ENCODE data around the gene RNLS.
A peak's percentile ranks its signal among the peaks of the same experiment; 100 is the strongest.

Gene RNLS

DNA sequence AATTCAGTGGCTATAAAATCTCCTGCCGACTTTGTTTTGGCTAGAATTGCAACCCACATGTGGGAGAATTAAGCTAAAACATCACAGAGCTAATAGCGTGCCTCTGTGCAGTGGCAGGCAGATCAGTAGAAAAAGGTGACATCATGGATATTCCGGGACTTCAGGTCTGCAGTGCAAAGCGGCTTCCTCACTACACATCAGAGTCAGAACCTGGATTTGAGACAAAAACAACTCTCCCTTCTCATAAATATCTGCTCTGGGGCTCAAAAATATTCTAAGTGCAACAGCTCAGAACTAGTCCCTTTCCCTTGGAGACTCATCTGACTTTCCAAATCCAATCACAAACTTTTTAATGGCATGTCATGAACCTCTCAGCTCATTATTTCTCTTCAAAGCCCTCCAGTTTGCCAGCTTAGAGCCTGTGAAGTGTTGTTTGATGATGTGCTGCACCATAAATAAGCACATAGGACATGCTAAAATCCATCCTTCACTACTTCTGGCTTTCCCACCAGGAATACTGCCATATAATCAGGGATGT is 337.1 kb downstream of the RNLS start:
- no peak for DNase-seq

DNA sequence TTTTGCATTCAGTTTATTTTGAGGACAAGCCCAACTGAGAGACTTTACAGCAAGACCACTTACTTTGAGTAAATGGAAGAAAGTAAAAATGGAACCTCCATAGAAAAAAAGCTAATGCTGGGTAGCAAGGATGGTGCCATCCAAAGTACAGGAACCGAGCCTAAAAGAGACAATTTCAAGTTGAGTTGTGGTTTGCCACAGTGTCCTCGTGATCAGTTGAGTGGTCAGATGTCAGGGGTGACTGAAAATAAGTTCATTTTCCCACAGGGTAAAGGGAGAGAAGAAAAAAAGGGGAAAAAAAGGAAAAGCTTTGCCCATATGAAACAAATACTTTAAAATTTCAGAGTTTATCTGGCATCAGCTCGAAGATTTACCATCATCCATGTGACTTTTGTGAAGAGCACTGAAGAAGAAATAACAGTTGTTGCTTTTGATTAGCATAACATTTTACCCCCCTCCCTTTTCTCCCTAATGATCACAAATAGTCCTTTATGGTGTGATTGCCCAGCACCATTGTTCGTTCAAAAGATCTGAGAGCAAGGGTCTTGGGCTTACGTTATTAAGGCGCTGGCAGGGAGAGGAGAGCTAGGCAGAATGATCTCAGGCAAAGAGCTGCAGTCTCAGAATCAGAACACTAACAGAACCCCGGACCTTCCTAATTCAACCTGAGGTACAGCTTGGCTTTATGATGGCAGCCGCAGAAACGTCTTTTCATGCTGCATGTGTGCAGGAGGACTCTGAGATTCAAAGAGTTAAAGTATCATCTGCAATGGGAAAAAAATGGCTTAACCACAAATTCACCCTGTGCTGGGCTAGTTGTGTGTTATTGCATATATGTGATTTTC is 338.1 kb downstream of the RNLS start:
- no peak for DNase-seq

- DNase-seq = no peak
These were observed 339.0 kb downstream of the RNLS start for GRCh38 chr10:88243836-88244730.

GRCh38 chr10:88243202-88243744 is 339.8 kb downstream of the RNLS start:
- DNase-seq = no peak

DNA sequence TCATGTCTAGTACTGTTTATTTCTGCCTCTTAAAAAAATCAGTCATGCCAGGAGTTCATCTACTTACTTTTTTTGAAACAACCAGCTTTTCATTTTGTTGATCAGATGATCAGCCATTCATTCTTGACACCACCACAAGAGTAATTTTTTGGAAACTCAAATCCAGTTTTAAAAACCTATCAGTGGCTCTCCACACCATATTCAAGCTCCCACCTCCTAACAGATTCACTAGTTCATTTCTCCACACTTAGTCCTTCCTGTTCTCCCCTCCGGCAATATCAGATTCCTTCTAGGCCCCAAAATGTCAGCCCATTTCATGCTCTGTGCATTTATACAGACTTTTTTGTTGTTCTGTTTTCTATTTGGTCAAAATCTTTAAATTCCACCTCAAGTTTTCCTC is 341.6 kb downstream of the RNLS start:
- DNase-seq = no peak

DNA sequence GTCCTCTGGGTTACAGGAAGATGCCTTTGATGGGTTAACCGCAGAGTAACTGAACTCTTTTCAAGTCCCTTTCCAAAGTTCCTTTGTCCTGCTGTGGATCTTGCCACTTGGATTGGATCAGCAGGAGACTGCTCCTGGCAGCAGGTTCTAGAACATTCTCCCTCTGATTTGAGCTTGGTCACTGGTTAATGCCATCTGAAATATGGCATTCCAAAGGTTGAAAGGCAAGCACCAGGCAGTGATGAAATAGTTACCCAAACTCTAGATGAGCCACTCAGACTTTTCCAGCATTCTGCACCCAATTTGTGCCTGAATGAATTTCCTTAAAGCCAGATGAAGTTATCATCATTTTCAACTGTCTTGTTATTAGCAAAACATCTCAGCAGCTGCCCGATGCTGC is 343.9 kb downstream of the RNLS start:
- DNase-seq = no peak

DNA sequence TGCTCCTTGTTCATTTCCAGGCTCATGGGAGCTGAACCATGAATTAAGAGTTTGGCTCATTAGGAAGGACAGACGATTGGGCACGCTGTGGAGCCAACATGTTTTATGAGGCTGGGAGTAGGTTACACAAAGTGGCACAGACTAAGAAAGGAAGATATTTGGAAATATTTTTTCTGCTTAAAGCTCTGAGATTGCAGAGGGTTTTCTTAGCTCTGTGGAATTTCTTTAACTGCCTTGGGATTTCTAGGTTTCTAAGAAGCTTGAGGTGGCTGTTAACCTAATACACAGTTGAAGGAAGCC is 344.6 kb downstream of the RNLS start:
- no peak for DNase-seq

GRCh38 chr10:88237896-88238614 is 345.1 kb downstream of the RNLS start:
- DNase-seq = no peak

DNA sequence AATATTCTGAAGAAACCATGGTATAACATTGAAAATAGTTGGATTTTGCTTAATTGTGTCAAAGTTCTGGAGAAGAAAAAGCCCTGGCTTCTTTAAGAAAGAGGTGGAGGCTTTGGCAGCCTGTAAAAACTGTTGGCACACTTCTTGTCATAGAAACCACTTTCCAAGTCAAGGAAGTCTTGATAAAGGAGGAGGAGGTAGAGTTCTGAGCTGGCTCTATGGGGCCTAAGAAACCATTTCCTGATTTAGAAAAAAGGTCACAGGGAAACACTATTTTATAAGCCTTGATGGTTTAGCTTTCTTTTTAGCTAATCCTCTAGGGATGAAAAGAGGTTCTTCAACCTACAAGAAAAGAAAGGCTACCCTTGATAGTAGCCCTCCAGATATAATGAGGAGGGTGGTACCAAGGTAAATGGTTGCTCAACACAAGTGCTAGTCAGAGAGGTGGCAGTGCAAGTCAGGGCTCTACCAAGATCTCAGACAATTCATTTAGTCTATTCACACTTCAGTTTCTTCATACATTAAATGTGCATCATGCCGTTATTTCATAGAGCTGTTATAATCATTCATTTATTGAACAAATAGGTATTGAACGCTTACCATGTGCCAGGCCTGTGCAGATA is 346.9 kb downstream of the RNLS start:
- DNase-seq = peak; percentile 3

DNA sequence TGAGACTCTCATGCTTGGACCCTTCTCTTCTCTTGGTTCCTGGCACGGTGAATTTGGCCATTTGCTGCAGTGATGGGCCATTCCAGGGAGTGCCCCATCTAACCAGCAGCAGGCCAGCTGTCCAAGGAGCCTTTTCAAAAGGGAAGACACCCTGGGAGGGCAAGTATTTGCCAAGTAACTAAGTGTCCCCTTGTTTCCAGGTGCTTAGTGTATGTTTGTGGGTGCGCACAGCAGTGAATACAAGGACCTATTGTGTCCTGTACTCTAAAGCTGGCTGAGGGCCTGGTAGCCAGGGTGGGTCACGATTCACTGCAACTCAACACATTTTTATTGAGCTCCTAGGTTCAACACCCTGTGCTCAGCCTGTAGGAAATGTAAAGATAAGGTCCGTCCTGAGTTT is 348.8 kb downstream of the RNLS start:
- no peak for DNase-seq

DNA sequence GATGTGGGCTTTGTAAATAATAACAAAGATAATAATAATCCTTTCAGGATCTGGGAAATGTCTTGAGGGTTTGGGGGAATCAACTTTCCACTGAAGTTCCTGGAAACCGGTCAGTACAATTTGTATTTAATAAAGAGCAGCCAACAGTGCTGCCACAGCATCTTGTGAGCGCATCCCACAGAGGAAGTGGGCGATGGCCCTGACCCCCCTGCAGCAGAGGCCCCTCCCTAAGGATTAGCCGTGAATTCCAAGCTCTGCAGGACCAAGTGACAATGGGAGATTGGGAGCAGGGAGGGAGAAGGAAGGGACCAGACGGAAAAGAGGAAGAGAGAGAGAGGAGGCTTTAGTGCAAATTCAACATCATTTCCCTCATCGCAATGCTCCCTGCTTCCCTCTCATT is 349.2 kb downstream of the RNLS start:
- no peak for DNase-seq

GRCh38 chr10:88232983-88233543 is 350.1 kb downstream of the RNLS start:
- DNase-seq = no peak

DNA sequence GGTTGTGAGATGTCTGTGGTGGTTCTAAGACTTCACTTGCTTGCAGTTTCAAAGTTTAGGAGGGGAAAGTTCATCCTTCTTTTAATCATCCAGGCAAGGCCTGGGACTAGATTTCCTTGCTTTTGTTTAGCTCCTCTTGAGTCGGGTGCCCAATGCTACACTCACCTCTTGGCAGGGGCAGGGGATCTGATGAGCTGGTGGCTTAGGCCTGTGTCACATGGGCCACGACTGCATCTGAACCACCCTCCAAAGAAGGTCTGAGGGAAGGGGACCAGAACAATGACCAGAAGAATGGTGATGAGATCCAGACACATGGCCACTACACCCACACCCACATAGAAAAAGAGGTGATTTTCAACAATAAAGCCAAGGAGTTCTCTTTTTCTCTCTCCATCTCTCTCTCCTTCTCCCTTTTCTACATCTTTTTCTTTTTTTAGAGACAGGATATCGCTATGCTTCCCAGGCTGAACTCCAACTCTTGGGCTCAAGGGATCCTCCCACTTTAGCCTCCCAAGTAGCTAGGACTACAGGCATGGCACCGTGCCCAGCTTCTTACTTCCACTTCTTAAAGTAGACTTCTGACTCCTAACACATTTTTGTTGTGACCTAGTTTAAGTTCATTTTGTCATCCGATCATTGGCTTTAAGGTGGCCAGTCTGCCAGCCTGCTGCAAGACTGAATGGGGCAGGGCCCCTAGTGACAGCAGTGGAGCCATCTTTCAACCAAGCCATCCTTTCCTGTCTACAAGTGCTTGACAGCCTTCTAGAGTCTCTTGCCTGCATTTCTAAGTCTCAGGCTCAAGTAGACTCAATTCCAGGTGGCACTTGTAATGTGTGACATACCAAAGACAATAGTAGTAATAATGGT is 350.9 kb downstream of the RNLS start:
- DNase-seq = no peak

GRCh38 chr10:88230251-88230650 is 352.9 kb downstream of the RNLS start:
- no peak for DNase-seq

GRCh38 chr10:88228130-88228529 is 355.0 kb downstream of the RNLS start:
- DNase-seq = no peak

DNA sequence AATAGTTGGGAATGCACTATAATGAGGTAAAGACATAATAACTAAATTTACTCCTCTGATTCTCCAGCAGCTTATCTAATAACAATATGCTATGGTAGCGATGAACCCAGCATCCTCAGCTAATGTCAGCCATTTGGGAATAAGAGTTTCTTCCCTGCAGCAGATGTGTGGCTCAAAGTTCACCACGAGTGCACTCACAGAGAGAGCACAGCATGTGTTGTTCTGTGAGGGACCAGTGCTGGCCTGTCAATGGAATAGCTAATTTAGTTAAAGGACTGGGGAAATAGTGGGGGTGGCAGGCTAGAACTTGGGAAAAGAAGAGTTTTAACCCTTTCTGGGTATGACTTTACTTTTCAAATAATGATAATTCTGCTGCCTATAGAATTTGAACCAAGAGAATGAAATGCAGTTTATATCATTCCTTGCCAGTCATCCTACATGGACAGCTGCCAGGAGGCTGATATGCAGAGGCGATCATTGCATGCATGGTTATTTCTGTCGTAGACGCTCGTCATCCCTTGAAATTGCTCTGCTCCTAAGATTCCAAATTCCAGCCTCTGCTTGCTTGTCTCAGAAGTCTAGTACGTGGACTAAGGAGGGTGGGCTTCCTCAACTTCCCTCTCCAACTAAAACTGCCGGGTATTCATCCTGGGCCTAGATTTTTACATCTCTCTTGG is 355.6 kb downstream of the RNLS start:
- no peak for DNase-seq

- DNase-seq = no peak
These were observed 356.2 kb downstream of the RNLS start for GRCh38 chr10:88226891-88227290.

GRCh38 chr10:88226071-88226659 is 357.0 kb downstream of the RNLS start:
- no peak for DNase-seq

All from activated CD4-positive, alpha-beta T cell treated with anti-CD3 and anti-CD28 coated beads, Interleukin-2, Interleukin-6, amounts not matched to agents 100 ng/mL and 50 ng/mL, durations not matched to agents 16 hours and 8 hours (primary cell).